Hepatocyte (in vitro differentiated cells): Measurements from ENCODE around the gene CLDN8. TPM values are rescaled to one million over a fixed set of nuclear protein-coding genes. Genes with fewer than 3 reads are reported as not detected.
A peak's percentile ranks its signal among the peaks of the same experiment; 100 is the strongest.

Source experiments
- DNase-seq: peaks from one replicate; pipeline ENCODE4 v3.0.0-alpha.2; 2016; ENCODE audit warnings: low spot score
- H2AFZ ChIP-seq: fragments of 200-600 bp; sonication (generic); 2 replicates; pipeline ENCODE4 v1.6.0; 2016; ENCODE audit warnings: antibody characterized with exemption, mild to moderate bottlenecking
- H3K27ac ChIP-seq: fragments of 200-600 bp; sonication (generic); 2 replicates; pipeline ENCODE4 v1.5.1; 2016; ENCODE audit warnings: mild to moderate bottlenecking
- H3K27me3 ChIP-seq: fragments of 200-600 bp; sonication (generic); 2 replicates; pipeline ENCODE4 v1.6.1; 2016
- H3K36me3 ChIP-seq: fragments of 200-600 bp; sonication (generic); replicated peaks from 2 replicates; pipeline ENCODE4 v1.5.1; 2016; ENCODE audit warnings: low read depth; ENCODE audit not compliant: insufficient read depth
- H3K4me1 ChIP-seq: fragments of 200-600 bp; sonication (generic); 2 replicates; pipeline ENCODE4 v1.5.1; 2016; ENCODE audit warnings: mild to moderate bottlenecking, moderate library complexity; ENCODE audit not compliant: insufficient read depth
- H3K4me2 ChIP-seq: fragments of 200-600 bp; sonication (generic); 2 replicates; pipeline ENCODE4 v1.6.0; 2016
- H3K4me3 ChIP-seq: fragments of 200-600 bp; sonication (generic); 2 replicates; pipeline ENCODE4 v1.5.1; 2016; ENCODE audit warnings: mild to moderate bottlenecking
- H3K79me2 ChIP-seq: fragments of 200-600 bp; sonication (generic); 2 replicates; pipeline ENCODE4 v1.6.0; 2017; ENCODE audit warnings: mild to moderate bottlenecking
- H3K9me2 ChIP-seq: fragments of 200-600 bp; sonication (generic); replicated peaks from 2 replicates; pipeline ENCODE4 v1.6.0; 2017; ENCODE audit warnings: mild to moderate bottlenecking; ENCODE audit not compliant: insufficient read depth
- H3K9me3 ChIP-seq: fragments of 200-600 bp; sonication (generic); 2 replicates; pipeline ENCODE4 v1.5.1; 2016; ENCODE audit warnings: low read depth, mild to moderate bottlenecking
- H4K20me1 ChIP-seq: fragments of 200-600 bp; sonication (generic); 2 replicates; pipeline ENCODE4 v1.6.0; 2016; ENCODE audit warnings: mild to moderate bottlenecking; ENCODE audit not compliant: insufficient read depth, poor library complexity, severe bottlenecking
- EZH2 ChIP-seq: fragments of 200-600 bp; sonication (generic); IDR thresholded peaks from 2 replicates; pipeline ENCODE4 v1.6.1; 2016; ENCODE audit warnings: antibody characterized with exemption, mild to moderate bottlenecking, borderline replicate concordance
- EZH2phosphoT487 ChIP-seq: fragments of 200-600 bp; sonication (generic); IDR thresholded peaks from one replicate; pipeline ENCODE4 v1.6.1; 2018; ENCODE audit warnings: antibody characterized with exemption, mild to moderate bottlenecking, low read depth, moderate library complexity; ENCODE audit not compliant: unreplicated experiment, severe bottlenecking
- WGBS: methylation state at CpG from one replicate; pipeline ENCODE4 v1.1.6; 2016; ENCODE audit warnings: low lambda C conversion rate; ENCODE audit errors: missing lambda C conversion rate; 5-methylcytosine and 5-hydroxymethylcytosine counted together
- polyA plus RNA-seq: library from polyadenylated mRNA; unstranded; fragments of >200 nt; fragmentation: Nextera tagmentation; extraction: Ambion mirVana; gene quantifications from 2 replicates; pipeline ENCODE4 v1.2.1, GENCODE V29; 2016
- total RNA-seq: library from RNA; depleted of rRNA; stranded (reverse); fragments of >200 nt; gene quantifications from 2 replicates; pipeline ENCODE4 v1.2.3, GENCODE V29; 2014
- TF ChIP-seq, protein P1 (sequence below): fragments of 200-600 bp; sonication (generic); IDR thresholded peaks from 2 replicates; pipeline ENCODE4 v1.5.1; 2016; ENCODE audit warnings: antibody characterized with exemption, mild to moderate bottlenecking; ENCODE audit not compliant: poor library complexity

The CLDN8 gene
- total and polyA plus RNA-seq, 2 experiments from 2014 or later = 0.44 to 0.67 TPM

DNA sequence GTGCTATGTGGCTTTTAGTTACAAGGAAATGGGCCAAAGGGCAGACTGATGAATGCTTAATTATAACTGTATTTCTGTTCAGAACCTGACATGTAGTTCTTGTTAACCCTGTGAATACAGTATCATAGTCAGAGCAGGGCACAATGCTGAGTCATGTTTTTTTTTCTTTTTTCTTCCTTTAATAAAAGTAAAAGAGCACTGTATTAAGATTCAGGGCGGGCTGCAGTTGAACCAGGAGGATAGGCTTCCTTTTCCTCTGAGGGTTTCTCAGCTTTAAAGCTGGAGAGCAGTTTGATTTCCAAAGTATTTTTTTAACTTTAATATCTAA, 8.7 kb downstream of the CLDN8 start:
- Histone ChIP-seq H3K4me2 (no peak overlapping the region), H3K4me1 (no peaks in the 10 kb centered on the region), H3K4me3 (no peak overlapping the region), H2AFZ (no peak overlapping the region), H3K27ac (no peak overlapping the region), H3K79me2 (no peaks in the 10 kb centered on the region), H4K20me1 (no peaks in the 10 kb centered on the region), H3K27me3 (no peaks in the 10 kb centered on the region), H3K36me3 (no peaks in the 10 kb centered on the region), H3K9me2 (no peaks in the 10 kb centered on the region), H3K9me3 (no peaks in the 10 kb centered on the region)
- no peak for DNase-seq
- TF ChIP-seq, protein P1, sequence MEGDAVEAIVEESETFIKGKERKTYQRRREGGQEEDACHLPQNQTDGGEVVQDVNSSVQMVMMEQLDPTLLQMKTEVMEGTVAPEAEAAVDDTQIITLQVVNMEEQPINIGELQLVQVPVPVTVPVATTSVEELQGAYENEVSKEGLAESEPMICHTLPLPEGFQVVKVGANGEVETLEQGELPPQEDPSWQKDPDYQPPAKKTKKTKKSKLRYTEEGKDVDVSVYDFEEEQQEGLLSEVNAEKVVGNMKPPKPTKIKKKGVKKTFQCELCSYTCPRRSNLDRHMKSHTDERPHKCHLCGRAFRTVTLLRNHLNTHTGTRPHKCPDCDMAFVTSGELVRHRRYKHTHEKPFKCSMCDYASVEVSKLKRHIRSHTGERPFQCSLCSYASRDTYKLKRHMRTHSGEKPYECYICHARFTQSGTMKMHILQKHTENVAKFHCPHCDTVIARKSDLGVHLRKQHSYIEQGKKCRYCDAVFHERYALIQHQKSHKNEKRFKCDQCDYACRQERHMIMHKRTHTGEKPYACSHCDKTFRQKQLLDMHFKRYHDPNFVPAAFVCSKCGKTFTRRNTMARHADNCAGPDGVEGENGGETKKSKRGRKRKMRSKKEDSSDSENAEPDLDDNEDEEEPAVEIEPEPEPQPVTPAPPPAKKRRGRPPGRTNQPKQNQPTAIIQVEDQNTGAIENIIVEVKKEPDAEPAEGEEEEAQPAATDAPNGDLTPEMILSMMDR = no peak
- TF ChIP-seq EZH2phosphoT487 (no peak), EZH2 (no peak)
- 94% methylated on average over 1 of the region's 1 CpG for WGBS

DNA sequence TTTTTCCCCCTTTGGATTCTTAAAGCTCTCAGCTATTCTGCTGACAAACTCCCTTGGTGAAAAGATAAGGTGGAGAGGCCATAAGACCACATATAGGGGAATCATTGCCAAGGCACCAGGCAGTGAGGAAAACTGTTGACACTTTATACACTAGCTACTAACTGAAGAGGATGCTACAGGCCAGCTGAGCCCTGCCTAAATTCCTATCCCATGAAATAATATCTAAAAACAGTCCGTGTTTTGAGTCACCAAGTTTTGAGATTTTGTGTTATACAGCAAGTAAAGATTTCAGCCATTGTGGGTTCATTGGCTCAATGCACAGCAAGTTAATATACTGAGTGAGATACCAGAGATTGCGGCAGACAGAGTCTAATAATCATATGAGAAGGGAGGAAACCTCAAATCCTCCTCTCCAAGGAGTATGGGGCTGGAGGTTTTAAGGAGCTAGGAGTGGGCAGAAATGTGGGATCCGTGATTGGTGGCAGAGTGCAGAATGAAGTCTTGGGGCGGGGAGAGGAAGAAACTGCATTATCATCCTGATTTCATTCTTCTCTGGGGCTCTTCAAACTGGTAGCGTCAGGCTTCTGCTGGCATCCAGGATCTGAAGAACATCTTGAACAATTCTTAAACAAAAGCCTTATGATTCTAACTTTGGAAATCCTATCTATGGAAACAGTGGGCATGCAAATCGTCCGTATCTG, 9.2 kb downstream of the CLDN8 start:
- TF ChIP-seq EZH2phosphoT487 = no peak
- H4K20me1 ChIP-seq = no peaks in the 10 kb centered on the region
- H3K9me2 ChIP-seq = no peaks in the 10 kb centered on the region
- no peak for DNase-seq
- no peaks in the 10 kb centered on the region for H3K79me2 ChIP-seq
- H3K4me2 ChIP-seq = no peak overlapping the region
- H3K4me3 ChIP-seq = no peak overlapping the region
- H3K27me3 ChIP-seq = no peaks in the 10 kb centered on the region
- WGBS = 86% methylated on average over 7 of the region's 7 CpGs
- no peak overlapping the region for H3K27ac ChIP-seq
- no peaks in the 10 kb centered on the region for H3K4me1 ChIP-seq
- no peaks in the 10 kb centered on the region for H3K9me3 ChIP-seq
- H3K36me3 ChIP-seq = no peaks in the 10 kb centered on the region
- no peak overlapping the region for H2AFZ ChIP-seq

DNA sequence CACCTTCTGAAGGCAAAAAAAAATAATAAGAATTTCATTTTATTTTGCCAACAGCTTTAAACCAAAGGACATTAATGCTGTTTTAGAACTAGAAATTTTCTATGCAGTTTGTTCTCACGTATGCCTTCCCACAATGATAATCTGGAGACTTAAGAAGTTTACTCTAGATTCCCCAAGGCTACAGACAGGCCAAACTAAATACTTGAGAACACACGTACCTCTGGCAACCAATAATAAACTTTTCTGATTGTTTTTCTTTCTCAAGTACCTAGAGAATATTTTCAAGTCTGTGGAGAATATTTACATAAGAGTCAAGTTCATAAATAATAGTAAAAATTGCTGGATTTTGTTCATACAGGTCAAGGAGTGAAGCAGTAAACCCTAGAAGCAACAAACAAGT, 15.9 kb downstream of the CLDN8 start:
- no peak overlapping the region for H3K27ac ChIP-seq

DNA sequence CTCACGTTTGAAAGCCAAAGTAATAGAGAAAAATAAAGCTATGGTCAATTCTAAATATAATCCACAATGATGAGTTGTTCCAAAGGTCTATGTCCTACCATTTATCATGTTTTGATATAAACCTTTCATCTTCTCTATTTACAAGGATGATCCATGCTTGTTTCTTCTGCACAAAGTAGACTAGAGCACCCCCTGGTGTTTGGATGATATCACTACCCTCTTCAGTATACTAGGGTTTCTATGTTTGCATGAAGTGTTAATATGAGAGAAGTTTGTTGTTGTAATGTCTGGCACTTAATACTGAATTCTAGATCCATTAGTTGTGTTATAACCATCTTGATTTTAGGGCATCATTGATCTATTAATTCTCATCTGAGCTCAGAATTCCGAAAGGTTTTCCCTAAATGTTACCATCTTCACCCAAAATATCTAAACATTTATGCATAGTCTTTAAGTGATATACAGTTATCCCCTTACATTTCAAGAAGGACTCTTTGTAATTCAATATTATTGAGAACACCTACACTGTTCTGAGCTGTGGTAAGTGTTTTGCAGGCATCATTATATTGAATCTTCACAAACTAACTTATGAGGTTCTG, 21.1 kb downstream of the CLDN8 start:
- WGBS = 24% methylated on average over 2 of the region's 2 CpGs
- Histone ChIP-seq H3K79me2 (no peaks in the 10 kb centered on the region), H4K20me1 (no peaks in the 10 kb centered on the region), H3K27ac (no peak overlapping the region), H3K4me1 (no peaks in the 10 kb centered on the region), H3K4me3 (no peak overlapping the region), H2AFZ (no peak overlapping the region), H3K9me2 (no peaks in the 10 kb centered on the region), H3K9me3 (no peaks in the 10 kb centered on the region), H3K4me2 (no peak overlapping the region), H3K27me3 (no peaks in the 10 kb centered on the region), H3K36me3 (no peaks in the 10 kb centered on the region)
- peak; percentile 67 for DNase-seq
- TF ChIP-seq, protein P1 = peak; percentile 62
- no peak for TF ChIP-seq EZH2
- no peak for TF ChIP-seq EZH2phosphoT487

More for the DNA sequence above, 15.9 kb downstream of the CLDN8 start:
- no peaks in the 10 kb centered on the region for H4K20me1 ChIP-seq
- no peaks in the 10 kb centered on the region for H3K9me2 ChIP-seq
- H3K4me3 ChIP-seq = no peak overlapping the region
- H3K79me2 ChIP-seq = no peaks in the 10 kb centered on the region
- DNase-seq = no peak
- H3K36me3 ChIP-seq = no peaks in the 10 kb centered on the region
- H2AFZ ChIP-seq = no peak overlapping the region
- H3K4me2 ChIP-seq = no peak overlapping the region
- H3K4me1 ChIP-seq = no peaks in the 10 kb centered on the region
- TF ChIP-seq, protein P1 = no peak
- TF ChIP-seq EZH2 = no peak
- no peak for TF ChIP-seq EZH2phosphoT487
- WGBS = 52% methylated on average over 2 of the region's 2 CpGs
- no peaks in the 10 kb centered on the region for H3K27me3 ChIP-seq
- no peaks in the 10 kb centered on the region for H3K9me3 ChIP-seq
